SU-DHL-6 (cell line): ENCODE measurements around the gene PSMC5.

Experiments
- H2AFZ ChIP-seq: fragments of 200-600 bp; sonication (generic); 2 replicates; pipeline ENCODE4 v1.6.1; 2014; ENCODE audit warnings: low read depth, mild to moderate bottlenecking, moderate library complexity, mixed read lengths, antibody characterized with exemption, low read length; ENCODE audit not compliant: severe bottlenecking
- H3F3A ChIP-seq: fragments of 200-600 bp; shearing (Covaris generic); 2 replicates; pipeline ENCODE4 v1.6.0; 2016; ENCODE audit warnings: antibody characterized with exemption, mild to moderate bottlenecking; ENCODE audit not compliant: insufficient read depth
- H3K27ac ChIP-seq: fragments of 200-600 bp; sonication (generic); 2 replicates; pipeline ENCODE4 v1.5.1; 2016; ENCODE audit warnings: low read depth, mild to moderate bottlenecking, low read length, moderate library complexity, mixed read lengths
- H3K27me3 ChIP-seq: fragments of 200-600 bp; sonication (generic), shearing (Covaris generic); 2 replicates; pipeline ENCODE4 v1.6.0; 2014; ENCODE audit warnings: mild to moderate bottlenecking, low read length
- H3K36me3 ChIP-seq: fragments of 200-600 bp; sonication (generic); 2 replicates; pipeline ENCODE4 v1.6.1; 2014; ENCODE audit warnings: mild to moderate bottlenecking, low read length, mixed read lengths
- H3K4me2 ChIP-seq: fragments of 300-600, 200-600 bp; shearing (Covaris generic), sonication (generic); 2 replicates; pipeline ENCODE4 v1.6.0; 2014; ENCODE audit warnings: low read length, low read depth, mild to moderate bottlenecking; ENCODE audit not compliant: poor library complexity, severe bottlenecking
- H3K4me3 ChIP-seq: fragments of 200-600 bp; sonication (generic); 2 replicates; pipeline ENCODE4 v1.5.1; 2014; ENCODE audit warnings: antibody characterized with exemption, low read length, mild to moderate bottlenecking, mixed read lengths; ENCODE audit not compliant: insufficient read depth, poor library complexity, severe bottlenecking
- H3K79me2 ChIP-seq: fragments of 200-600 bp; sonication (generic); 2 replicates; pipeline ENCODE4 v1.6.1; 2014; ENCODE audit warnings: mild to moderate bottlenecking, low read length, moderate library complexity; ENCODE audit not compliant: insufficient read depth
- H3K9ac ChIP-seq: fragments of 200-600 bp; sonication (generic); 2 replicates; pipeline ENCODE4 v1.7.0; 2014; ENCODE audit warnings: mild to moderate bottlenecking, low read length
- H3K9me2 ChIP-seq: fragments of 200-600 bp; sonication (generic); replicated peaks from 2 replicates; pipeline ENCODE4 v1.6.1; 2014; ENCODE audit warnings: low read length; ENCODE audit not compliant: insufficient read depth
- H3K9me3 ChIP-seq: fragments of 200-600 bp; sonication (generic); 2 replicates; pipeline ENCODE4 v1.6.1; 2014; ENCODE audit warnings: low read length, mixed read lengths; ENCODE audit not compliant: insufficient read depth
- H4K20me1 ChIP-seq: fragments of 200-600 bp; sonication (generic); 2 replicates; pipeline ENCODE4 v1.6.1; 2014; ENCODE audit warnings: low read depth, mild to moderate bottlenecking, antibody characterized with exemption, low read length, moderate library complexity, mixed read lengths
- EZH2phosphoT487 ChIP-seq: fragments of 200-600 bp; sonication (generic), shearing (Covaris generic); conservative IDR thresholded peaks from 2 replicates; pipeline ENCODE4 v1.6.1; 2018; ENCODE audit warnings: mild to moderate bottlenecking, antibody characterized with exemption, low read length, moderate library complexity, mixed read lengths
- TF ChIP-seq, protein P1 (sequence below): fragments of 200-600 bp; sonication (generic); IDR thresholded peaks from one replicate; pipeline ENCODE4 v1.5.1; 2017; ENCODE audit warnings: antibody characterized with exemption, mild to moderate bottlenecking, low read length, moderate library complexity; ENCODE audit not compliant: insufficient read depth, poor library complexity, severe bottlenecking

The PSMC5 gene

DNA sequence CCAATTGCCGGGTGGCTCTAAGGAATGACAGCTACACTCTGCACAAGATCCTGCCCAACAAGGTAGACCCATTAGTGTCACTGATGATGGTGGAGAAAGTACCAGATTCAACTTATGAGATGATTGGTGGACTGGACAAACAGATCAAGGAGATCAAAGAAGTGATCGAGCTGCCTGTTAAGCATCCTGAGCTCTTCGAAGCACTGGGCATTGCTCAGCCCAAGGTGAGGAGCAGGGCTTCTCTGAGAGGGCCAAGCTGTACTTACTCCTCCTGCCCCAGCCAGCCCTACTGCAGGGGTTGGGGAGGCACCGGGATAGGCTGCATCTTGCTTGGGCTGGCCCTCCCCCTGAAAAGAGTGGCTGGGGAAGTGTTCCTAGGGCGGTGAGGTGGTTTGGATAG lies 3.0 kb downstream of the PSMC5 start:
- Histone ChIP-seq H3K36me3 (0 out of 2 replicates have a peak, but pooled peaks cover 3% of the 10 kb centered on the region), H3K9ac (no peak overlapping the region), H3K9me2 (no peaks in the 10 kb centered on the region), H3K79me2 (peaks cover 41% of the 10 kb centered on the region), H3K4me2 (no peak overlapping the region), H3K4me3 (no peak overlapping the region), H2AFZ (no peak overlapping the region), H4K20me1 (no peaks in the 10 kb centered on the region), H3K27ac (no peak overlapping the region), H3K9me3 (no peaks in the 10 kb centered on the region), H3K27me3 (no peaks in the 10 kb centered on the region), H3F3A (0 out of 2 replicates have a peak, but pooled peaks cover 3% of the 10 kb centered on the region)
- TF ChIP-seq, protein P1, sequence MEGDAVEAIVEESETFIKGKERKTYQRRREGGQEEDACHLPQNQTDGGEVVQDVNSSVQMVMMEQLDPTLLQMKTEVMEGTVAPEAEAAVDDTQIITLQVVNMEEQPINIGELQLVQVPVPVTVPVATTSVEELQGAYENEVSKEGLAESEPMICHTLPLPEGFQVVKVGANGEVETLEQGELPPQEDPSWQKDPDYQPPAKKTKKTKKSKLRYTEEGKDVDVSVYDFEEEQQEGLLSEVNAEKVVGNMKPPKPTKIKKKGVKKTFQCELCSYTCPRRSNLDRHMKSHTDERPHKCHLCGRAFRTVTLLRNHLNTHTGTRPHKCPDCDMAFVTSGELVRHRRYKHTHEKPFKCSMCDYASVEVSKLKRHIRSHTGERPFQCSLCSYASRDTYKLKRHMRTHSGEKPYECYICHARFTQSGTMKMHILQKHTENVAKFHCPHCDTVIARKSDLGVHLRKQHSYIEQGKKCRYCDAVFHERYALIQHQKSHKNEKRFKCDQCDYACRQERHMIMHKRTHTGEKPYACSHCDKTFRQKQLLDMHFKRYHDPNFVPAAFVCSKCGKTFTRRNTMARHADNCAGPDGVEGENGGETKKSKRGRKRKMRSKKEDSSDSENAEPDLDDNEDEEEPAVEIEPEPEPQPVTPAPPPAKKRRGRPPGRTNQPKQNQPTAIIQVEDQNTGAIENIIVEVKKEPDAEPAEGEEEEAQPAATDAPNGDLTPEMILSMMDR: no peak
- TF ChIP-seq EZH2phosphoT487: no peak

GRCh38 chr17:63830904-63831491 lies 3.8 kb downstream of the PSMC5 start:
- no peak for TF ChIP-seq EZH2phosphoT487
- TF ChIP-seq, protein P1: no peak

DNA sequence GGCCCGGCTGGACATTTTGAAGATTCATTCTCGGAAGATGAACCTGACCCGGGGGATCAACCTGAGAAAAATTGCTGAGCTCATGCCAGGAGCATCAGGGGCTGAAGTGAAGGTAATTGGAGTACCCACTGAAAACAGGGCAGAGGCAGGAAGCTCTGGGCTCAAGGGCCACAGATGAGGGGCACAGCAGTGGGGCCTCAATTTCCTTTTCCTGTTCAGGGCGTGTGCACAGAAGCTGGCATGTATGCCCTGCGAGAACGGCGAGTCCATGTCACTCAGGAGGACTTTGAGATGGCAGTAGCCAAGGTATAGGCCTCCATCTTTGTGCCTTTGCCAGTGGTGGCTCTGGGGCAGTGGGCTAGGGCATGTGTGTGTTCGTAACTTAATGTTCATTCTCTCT lies 4.3 kb downstream of the PSMC5 start:
- H3K9ac ChIP-seq: no peak overlapping the region
- H3F3A ChIP-seq: 0 out of 2 replicates have a peak, but pooled peaks cover 4% of the 10 kb centered on the region
- no peak overlapping the region for H2AFZ ChIP-seq
- no peaks in the 10 kb centered on the region for H3K27me3 ChIP-seq
- no peaks in the 10 kb centered on the region for H3K9me2 ChIP-seq
- H3K9me3 ChIP-seq: no peaks in the 10 kb centered on the region
- H3K27ac ChIP-seq: no peak overlapping the region
- no peak overlapping the region for H3K4me3 ChIP-seq
- TF ChIP-seq EZH2phosphoT487: no peak
- TF ChIP-seq, protein P1: no peak
- peaks cover 35% of the 10 kb centered on the region for H3K79me2 ChIP-seq
- 0 out of 2 replicates have a peak, but pooled peaks cover 3% of the 10 kb centered on the region for H3K36me3 ChIP-seq
- H4K20me1 ChIP-seq: no peaks in the 10 kb centered on the region
- no peak overlapping the region for H3K4me2 ChIP-seq

More at GRCh38 chr17:63830904-63831491, 3.8 kb downstream of the PSMC5 start:
- Histone ChIP-seq H3K4me3 (no peak overlapping the region), H3K36me3 (0 out of 2 replicates have a peak, but pooled peaks cover 3% of the 10 kb centered on the region), H3K4me2 (no peak overlapping the region), H3K9ac (no peak overlapping the region), H3F3A (0 out of 2 replicates have a peak, but pooled peaks cover 4% of the 10 kb centered on the region), H3K27ac (no peak overlapping the region), H3K27me3 (no peaks in the 10 kb centered on the region), H4K20me1 (no peaks in the 10 kb centered on the region), H3K79me2 (peaks cover 37% of the 10 kb centered on the region), H3K9me2 (no peaks in the 10 kb centered on the region), H2AFZ (no peak overlapping the region), H3K9me3 (no peaks in the 10 kb centered on the region)
